Caco-2 (cell line): ENCODE results near the gene MPPED1. TPM values are rescaled to one million over a fixed set of nuclear protein-coding genes. Genes with fewer than 3 reads are reported as not detected.

Experiments
- BruUV-seq: library from RNA; stranded (reverse); fragments of 400-500 nt; replicated peaks from 2 replicates; lab custom pipeline; 2021; lab: Mats Ljungman, UMichigan
- CTCF ChIA-PET: fragments of 300-600 bp; sonication (Branson Sonifier 250); formaldehyde crosslinking; loops from one replicate; lab custom pipeline; 2022; ENCODE audit warnings: antibody characterized with exemption; lab: Charles Lee
- POLR2A ChIA-PET: fragments of 300-600 bp; sonication (Branson Sonifier 250); formaldehyde crosslinking; loops from one replicate; lab custom pipeline; 2022; ENCODE audit warnings: antibody characterized with exemption; lab: Charles Lee
- DNase-seq, 2 experiments: peaks; one replicate each; pipeline versions ENCODE4 v3.0.0 to v3.0.0-alpha.2; 2020 to 2022
- H3K27me3 ChIP-seq: replicated peaks from 2 replicates; pipeline ENCODE4 v1.6.0; 2011; ENCODE audit warnings: low read length; ENCODE audit not compliant: control insufficient read depth, insufficient read depth
- H3K36me3 ChIP-seq: 2 replicates; pipeline ENCODE4 v1.5.1; 2011; ENCODE audit warnings: low read length; ENCODE audit not compliant: control insufficient read depth, insufficient read depth
- H3K4me1 ChIP-seq: fragments of 250-450 bp; sonication (Bioruptor Pico); 2 replicates; pipeline ENCODE4 v1.5.1; 2020; ENCODE audit warnings: mild to moderate bottlenecking
- H3K4me3 ChIP-seq: 2 replicates; pipeline ENCODE4 v1.5.1; 2011; ENCODE audit warnings: low read depth, mild to moderate bottlenecking, control low read depth, low read length
- H3K9me3 ChIP-seq: fragments of 250-450 bp; sonication (Bioruptor Pico); 2 replicates; pipeline ENCODE4 v1.5.1; 2020; ENCODE audit warnings: mild to moderate bottlenecking, moderate library complexity
- H3K27ac Mint-ChIP-seq: one replicate; pipeline ENCODE4 v1.8.0; 2022; ENCODE audit warnings: mixed read lengths; ENCODE audit not compliant: unreplicated experiment
- H3K27me3 Mint-ChIP-seq: one replicate; pipeline ENCODE4 v1.8.0; 2022; ENCODE audit warnings: mixed read lengths; ENCODE audit not compliant: insufficient read depth, unreplicated experiment
- H3K36me3 Mint-ChIP-seq: one replicate; pipeline ENCODE4 v1.8.0; 2022; ENCODE audit warnings: mild to moderate bottlenecking, mixed read lengths; ENCODE audit not compliant: insufficient read depth, unreplicated experiment
- H3K4me1 Mint-ChIP-seq: one replicate; pipeline ENCODE4 v1.8.0; 2022; ENCODE audit warnings: low read depth, mixed read lengths; ENCODE audit not compliant: unreplicated experiment
- H3K4me3 Mint-ChIP-seq: one replicate; pipeline ENCODE4 v1.8.0; 2022; ENCODE audit warnings: mild to moderate bottlenecking, moderate library complexity, mixed read lengths; ENCODE audit not compliant: unreplicated experiment
- H3K9me3 Mint-ChIP-seq: one replicate; pipeline ENCODE4 v1.8.0; 2022; ENCODE audit warnings: mixed read lengths; ENCODE audit not compliant: unreplicated experiment
- intact Hi-C: fragments of 100-400 bp; cut with micrococcal nuclease; formaldehyde crosslinking; loops from one replicate; pipeline ENCODE4 v1.10.0; 2022; ENCODE audit not compliant: unreplicated experiment
- total RNA-seq: library from RNA; stranded (reverse); gene quantifications from 2 replicates; pipeline ENCODE4 v1.2.3, GENCODE V29; 2022
- TF ChIP-seq, protein P1 (sequence below), 2 experiments: fragments of 200-600 bp in 1 of 2; IDR thresholded peaks; 1 replicate in 1 of 2; 2 replicates in 1 of 2; pipeline versions ENCODE4 v1.5.1 to v1.8.0; 2011 to 2022; ENCODE audit warnings: antibody characterized with exemption in 1 of 2, control low read depth in 1 of 2, inconsistent platforms in 1 of 2, low read depth in 1 of 2, low read length in 1 of 2, mild to moderate bottlenecking in 1 of 2, moderate library complexity in 1 of 2; ENCODE audit not compliant: insufficient read depth in 1 of 2, severe bottlenecking in 1 of 2, unreplicated experiment in 1 of 2

Gene MPPED1
- total RNA-seq, 1 experiment from 2014 or later, result not detected

DNA sequence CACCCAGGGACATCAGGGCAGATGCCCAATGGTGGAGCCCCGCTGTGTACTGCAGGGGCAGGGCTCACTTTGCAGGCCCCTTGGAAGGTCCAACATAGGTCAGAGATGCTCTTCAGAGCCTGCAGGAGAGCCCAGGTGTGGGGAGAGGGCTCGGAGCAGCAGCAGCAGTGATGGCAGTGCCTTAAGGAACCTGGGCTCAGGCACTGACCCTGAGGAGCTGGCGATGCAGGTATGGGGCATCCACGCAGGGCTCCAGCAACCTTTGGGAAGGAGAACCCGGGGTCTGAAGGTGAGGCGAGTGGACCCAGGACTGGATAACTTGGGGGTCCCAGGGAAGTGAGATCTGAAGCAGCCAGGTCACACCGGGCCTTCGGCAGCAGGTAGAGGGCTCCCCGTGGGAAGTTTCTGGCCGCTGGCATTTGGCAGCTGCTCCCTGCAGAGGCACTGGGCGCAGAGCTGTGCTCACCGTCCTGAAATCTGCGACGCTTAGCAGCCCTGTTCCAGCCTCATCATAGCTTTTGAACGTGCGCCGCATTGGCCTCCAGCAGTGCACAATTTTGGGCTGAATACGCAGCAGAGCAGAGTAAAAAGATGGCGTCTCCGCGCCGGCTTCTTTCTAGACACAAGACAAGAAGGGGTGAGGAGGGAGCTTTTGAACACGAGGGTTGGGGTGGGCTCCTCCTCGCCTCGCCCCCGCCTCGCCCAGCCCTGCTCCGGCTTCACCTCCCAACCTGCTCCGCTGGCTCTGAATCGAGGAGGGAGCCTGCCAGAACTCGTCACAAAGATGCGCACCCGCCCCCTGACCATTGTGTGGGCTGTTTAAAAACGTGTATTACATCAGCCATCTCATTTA, 118.8 kb downstream of the MPPED1 start:
- TF ChIP-seq, protein P1, sequence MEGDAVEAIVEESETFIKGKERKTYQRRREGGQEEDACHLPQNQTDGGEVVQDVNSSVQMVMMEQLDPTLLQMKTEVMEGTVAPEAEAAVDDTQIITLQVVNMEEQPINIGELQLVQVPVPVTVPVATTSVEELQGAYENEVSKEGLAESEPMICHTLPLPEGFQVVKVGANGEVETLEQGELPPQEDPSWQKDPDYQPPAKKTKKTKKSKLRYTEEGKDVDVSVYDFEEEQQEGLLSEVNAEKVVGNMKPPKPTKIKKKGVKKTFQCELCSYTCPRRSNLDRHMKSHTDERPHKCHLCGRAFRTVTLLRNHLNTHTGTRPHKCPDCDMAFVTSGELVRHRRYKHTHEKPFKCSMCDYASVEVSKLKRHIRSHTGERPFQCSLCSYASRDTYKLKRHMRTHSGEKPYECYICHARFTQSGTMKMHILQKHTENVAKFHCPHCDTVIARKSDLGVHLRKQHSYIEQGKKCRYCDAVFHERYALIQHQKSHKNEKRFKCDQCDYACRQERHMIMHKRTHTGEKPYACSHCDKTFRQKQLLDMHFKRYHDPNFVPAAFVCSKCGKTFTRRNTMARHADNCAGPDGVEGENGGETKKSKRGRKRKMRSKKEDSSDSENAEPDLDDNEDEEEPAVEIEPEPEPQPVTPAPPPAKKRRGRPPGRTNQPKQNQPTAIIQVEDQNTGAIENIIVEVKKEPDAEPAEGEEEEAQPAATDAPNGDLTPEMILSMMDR (IDR thresholded peaks at IDR 0.05; ENCODE audit: insufficient read depth in 1 of 2, low read depth in 1 of 2, low read length in 1 of 2, severe bottlenecking in 1 of 2, unreplicated experiment in 1 of 2), result no peak
- H3K4me3 Mint-ChIP-seq, result no peak overlapping the region

DNA sequence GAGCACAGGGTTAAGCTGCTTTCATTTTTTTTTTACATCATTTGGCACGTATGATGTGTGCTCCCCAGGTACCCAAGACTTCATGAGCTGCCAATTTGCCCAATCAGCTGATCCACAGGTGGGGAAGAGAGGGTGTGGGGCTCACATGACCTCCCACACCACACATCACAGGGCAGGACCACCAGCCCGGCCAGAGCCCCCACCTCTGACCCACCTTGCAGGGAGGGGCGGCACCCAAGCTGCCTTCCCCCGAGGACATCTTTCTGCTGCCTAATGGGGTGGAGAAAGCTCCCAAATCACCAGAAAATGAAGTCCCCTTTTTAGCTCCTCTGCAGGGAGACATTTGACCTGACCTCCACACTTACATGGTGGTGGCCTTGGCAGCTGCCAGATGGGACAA, 119.8 kb downstream of the MPPED1 start:
- Histone ChIP-seq H3K27me3 (no peaks in the 10 kb centered on the region; the same call in 1 of the 2 replicates), H3K4me1 (no peaks in the 10 kb centered on the region), H3K36me3 (no peaks in the 10 kb centered on the region), H3K9me3 (no peaks in the 10 kb centered on the region), H3K4me3 (no peak overlapping the region)
- ChIA-PET POLR2A (no interaction called here), CTCF (no interaction called here)
- Mint-ChIP-seq H3K27ac (no peak overlapping the region), H3K36me3 (no peaks in the 10 kb centered on the region), H3K4me3 (no peak overlapping the region), H3K9me3 (no peaks in the 10 kb centered on the region), H3K27me3 (peaks cover 3% of the 10 kb centered on the region), H3K4me1 (no peaks in the 10 kb centered on the region)
- intact Hi-C loops, result no loop called here
- no TSS peak for BruUV-seq
- DNase-seq, result no peak
- TF ChIP-seq, protein P1 (IDR thresholded peaks at IDR 0.05; ENCODE audit: insufficient read depth in 1 of 2, low read depth in 1 of 2, low read length in 1 of 2, severe bottlenecking in 1 of 2, unreplicated experiment in 1 of 2), result no peak

More for the DNA sequence above, 118.8 kb downstream of the MPPED1 start:
- Mint-ChIP-seq H3K36me3 (no peaks in the 10 kb centered on the region), H3K27me3 (peaks cover 3% of the 10 kb centered on the region), H3K27ac (no peak overlapping the region), H3K4me1 (no peaks in the 10 kb centered on the region), H3K9me3 (no peaks in the 10 kb centered on the region)
- Histone ChIP-seq H3K27me3 (no peaks in the 10 kb centered on the region; the same call in 1 of the 2 replicates), H3K36me3 (no peaks in the 10 kb centered on the region), H3K4me1 (no peaks in the 10 kb centered on the region), H3K4me3 (no peak overlapping the region), H3K9me3 (no peaks in the 10 kb centered on the region)
- POLR2A ChIA-PET, result no interaction called here
- no TSS peak for BruUV-seq
- CTCF ChIA-PET, result no interaction called here
- no peak for DNase-seq
- intact Hi-C loops, result no loop called here

DNA sequence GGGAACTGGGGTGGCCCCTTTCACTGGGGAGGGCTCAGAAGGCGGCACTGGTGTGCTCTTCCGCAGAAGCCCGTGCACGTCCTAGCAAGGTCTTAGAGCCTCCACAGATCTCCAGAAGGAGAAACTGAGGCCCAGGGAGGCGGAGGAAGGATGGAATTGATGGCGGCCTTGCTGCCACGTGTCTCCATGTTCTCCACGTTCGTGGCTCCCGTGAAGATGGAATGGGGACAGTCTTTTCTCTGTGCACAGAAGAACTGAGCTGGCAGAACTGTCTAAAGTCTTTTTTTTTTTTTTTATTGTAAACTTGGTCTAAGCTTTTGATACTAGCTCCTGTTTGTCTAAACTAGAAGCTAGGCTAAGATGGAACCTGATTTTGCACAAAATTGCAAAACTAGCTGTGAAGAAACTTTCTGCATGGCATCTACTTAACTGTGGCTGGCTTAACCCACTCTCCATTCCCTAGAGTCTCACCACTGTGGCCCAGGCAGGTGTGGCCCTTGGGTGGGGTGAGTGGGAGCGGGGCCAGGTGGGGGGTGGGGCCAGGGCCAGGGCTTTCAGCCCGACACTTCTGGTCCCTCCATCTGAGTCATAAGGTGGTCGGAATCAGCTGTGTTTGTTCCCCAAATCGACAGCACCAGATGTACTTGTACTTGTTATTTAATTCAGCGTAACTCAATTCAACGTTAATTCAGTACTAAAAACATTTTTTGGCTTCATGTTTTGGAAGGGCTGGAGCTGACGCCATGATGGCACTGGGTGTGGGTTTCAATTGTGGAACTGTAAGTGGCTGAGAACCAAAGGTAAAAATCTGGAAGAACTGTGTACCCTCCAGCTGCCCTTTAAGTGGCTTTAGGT, 120.7 kb downstream of the MPPED1 start:
- intact Hi-C loops, result no loop called here
- no peak overlapping the region for H3K4me3 ChIP-seq
- Mint-ChIP-seq H3K4me1 (no peaks in the 10 kb centered on the region), H3K36me3 (no peaks in the 10 kb centered on the region), H3K9me3 (no peaks in the 10 kb centered on the region), H3K4me3 (no peak overlapping the region), H3K27ac (no peak overlapping the region), H3K27me3 (peaks cover 6% of the 10 kb centered on the region)
- POLR2A ChIA-PET, result no interaction called here
- H3K36me3 ChIP-seq, result no peaks in the 10 kb centered on the region
- TF ChIP-seq, protein P1 (IDR thresholded peaks at IDR 0.05; ENCODE audit: insufficient read depth in 1 of 2, low read depth in 1 of 2, low read length in 1 of 2, severe bottlenecking in 1 of 2, unreplicated experiment in 1 of 2), result no peak
- CTCF ChIA-PET, result interaction anchor here (0.7 kb wide), 1 partner anchor 414 kb away, joined by 3 read pairs; no protein-coding TSS in a partner anchor
- no peaks in the 10 kb centered on the region; the same call in 1 of the 2 replicates for H3K27me3 ChIP-seq
- no TSS peak for BruUV-seq
- no peaks in the 10 kb centered on the region for H3K9me3 ChIP-seq
- H3K4me1 ChIP-seq, result no peaks in the 10 kb centered on the region
- no peak for DNase-seq
